Loucy (cell line): ENCODE measurements around the gene KDM4B.

Source experiments
- H2AFZ ChIP-seq: fragments of 200-600 bp; sonication (generic); 2 replicates; pipeline ENCODE4 v1.6.0; 2016; ENCODE audit warnings: antibody characterized with exemption, mild to moderate bottlenecking, low read length, moderate library complexity
- H3F3A ChIP-seq: fragments of 200-600 bp; 2 replicates; pipeline ENCODE4 v1.6.0; 2016; ENCODE audit warnings: antibody characterized with exemption, low read depth, mild to moderate bottlenecking
- H3K27me3 ChIP-seq: fragments of 200-600 bp; sonication (generic); 2 replicates; pipeline ENCODE4 v1.6.1; 2014; ENCODE audit warnings: low read length, mild to moderate bottlenecking; ENCODE audit not compliant: insufficient read depth, poor library complexity, severe bottlenecking
- H3K36me3 ChIP-seq: fragments of 200-600 bp; sonication (generic); 2 replicates; pipeline ENCODE4 v1.6.1; 2016; ENCODE audit warnings: low read length; ENCODE audit not compliant: insufficient read depth
- H3K4me1 ChIP-seq: fragments of 200-600 bp; sonication (generic); 2 replicates; pipeline ENCODE4 v1.5.1; 2014; ENCODE audit warnings: low read length, mild to moderate bottlenecking; ENCODE audit not compliant: insufficient read depth, poor library complexity, severe bottlenecking
- H3K4me2 ChIP-seq: fragments of 200-600 bp; sonication (generic); 2 replicates; pipeline ENCODE4 v1.6.0; 2014; ENCODE audit warnings: antibody characterized with exemption, low read length, low read depth, mild to moderate bottlenecking; ENCODE audit not compliant: poor library complexity, severe bottlenecking
- H3K4me3 ChIP-seq: fragments of 200-600 bp; sonication (generic); 2 replicates; pipeline ENCODE4 v1.5.1; 2014; ENCODE audit warnings: low read length, mild to moderate bottlenecking, mixed read lengths; ENCODE audit not compliant: poor library complexity, severe bottlenecking
- H3K79me2 ChIP-seq: fragments of 200-600 bp; sonication (generic); 2 replicates; pipeline ENCODE4 v1.6.1; 2014; ENCODE audit warnings: low read length; ENCODE audit not compliant: insufficient read depth
- H3K9ac ChIP-seq: fragments of 200-600 bp; sonication (generic); 2 replicates; pipeline ENCODE4 v1.6.0; 2014; ENCODE audit warnings: mild to moderate bottlenecking, low read depth, low read length, moderate library complexity; ENCODE audit not compliant: poor library complexity, severe bottlenecking
- H3K9me2 ChIP-seq: fragments of 200-600 bp; sonication (generic); replicated peaks from 2 replicates; pipeline ENCODE4 v1.6.1; 2016; ENCODE audit warnings: low read depth, low read length, mixed read lengths
- H3K9me3 ChIP-seq: fragments of 200-600 bp; sonication (generic); 2 replicates; pipeline ENCODE4 v1.6.1; 2014; ENCODE audit warnings: mild to moderate bottlenecking, antibody characterized with exemption, low read length, low read depth; ENCODE audit not compliant: insufficient read depth
- H4K20me1 ChIP-seq: fragments of 200-600 bp; sonication (generic); 2 replicates; pipeline ENCODE4 v1.6.0; 2014; ENCODE audit warnings: antibody characterized with exemption, low read length, mild to moderate bottlenecking; ENCODE audit not compliant: insufficient read depth, poor library complexity, severe bottlenecking
- CTCF ChIP-seq: fragments of 200-600 bp; sonication (generic); conservative IDR thresholded peaks from 2 replicates; pipeline ENCODE4 v1.5.1; 2014; ENCODE audit warnings: mild to moderate bottlenecking, antibody characterized with exemption, low read length
- EZH2phosphoT487 ChIP-seq: fragments of 200-600 bp; IDR thresholded peaks from 2 replicates; pipeline ENCODE4 v1.6.1; 2018; ENCODE audit warnings: antibody characterized with exemption, mild to moderate bottlenecking, moderate library complexity, borderline replicate concordance

KDM4B gene

GRCh38 chr19:5184930-5185329, 216.0 kb downstream of the KDM4B start:
- Histone ChIP-seq H3K79me2 (no peaks in the 10 kb centered on the region), H3K27me3 (no peaks in the 10 kb centered on the region), H3F3A (no peaks in the 10 kb centered on the region), H3K36me3 (no peaks in the 10 kb centered on the region), H4K20me1 (no peaks in the 10 kb centered on the region), H3K4me3 (no peak overlapping the region), H3K9me2 (no peaks in the 10 kb centered on the region), H2AFZ (no peak overlapping the region), H3K9ac (no peak overlapping the region), H3K4me2 (no peak overlapping the region), H3K9me3 (no peaks in the 10 kb centered on the region), H3K4me1 (no peaks in the 10 kb centered on the region)
- TF ChIP-seq CTCF (no peak), EZH2phosphoT487 (no peak)

- no peaks in the 10 kb centered on the region for H3K36me3 ChIP-seq
Measured at GRCh38 chr19:5186293-5187050, 217.6 kb downstream of the KDM4B start.

GRCh38 chr19:5188548-5189317, 219.8 kb downstream of the KDM4B start:
- Histone ChIP-seq H4K20me1 (no peaks in the 10 kb centered on the region), H3F3A (no peaks in the 10 kb centered on the region), H3K4me2 (no peak overlapping the region), H3K9ac (no peak overlapping the region), H3K27me3 (no peaks in the 10 kb centered on the region), H3K36me3 (no peaks in the 10 kb centered on the region), H3K9me2 (no peaks in the 10 kb centered on the region), H3K79me2 (no peaks in the 10 kb centered on the region), H3K4me1 (no peaks in the 10 kb centered on the region), H3K4me3 (no peak overlapping the region), H3K9me3 (no peaks in the 10 kb centered on the region), H2AFZ (no peak overlapping the region)
- no peak for TF ChIP-seq CTCF
- no peak for TF ChIP-seq EZH2phosphoT487

More at GRCh38 chr19:5186293-5187050, 217.6 kb downstream of the KDM4B start:
- Histone ChIP-seq H3K9ac (no peak overlapping the region), H3K9me3 (no peaks in the 10 kb centered on the region), H3K4me2 (no peak overlapping the region), H3K79me2 (no peaks in the 10 kb centered on the region), H3K4me3 (no peak overlapping the region), H2AFZ (no peak overlapping the region), H3K9me2 (no peaks in the 10 kb centered on the region), H3K4me1 (no peaks in the 10 kb centered on the region), H3K27me3 (no peaks in the 10 kb centered on the region), H3F3A (no peaks in the 10 kb centered on the region), H4K20me1 (no peaks in the 10 kb centered on the region)
- TF ChIP-seq CTCF (no peak), EZH2phosphoT487 (no peak)
